Right lobe of liver (tissue), 4 donors: ENCODE results near the gene NFATC3.

Experiments
- CTCF ChIP-seq, 4 donors: fragments of 200-600 bp in 3 of 4; fragments of 450-650 bp in 1 of 4; IDR thresholded peaks; one replicate each; pipeline versions ENCODE4 v1.5.1 to v1.8.0; 2016 to 2022; ENCODE audit warnings: antibody characterized with exemption in 4 of 4, mild to moderate bottlenecking in 2 of 4
- POLR2A ChIP-seq: fragments of 450-650 bp; IDR thresholded peaks from one replicate; pipeline ENCODE4 v1.6.1; 2017; ENCODE audit warnings: antibody characterized with exemption, mild to moderate bottlenecking
- donor health status: DM: no; HTN: no; CAD: no.
- donor health status: DM: no; HTN: no; CAD: no.
- donor health status: DM: no; HTN: yes; CAD: no.

DNA sequence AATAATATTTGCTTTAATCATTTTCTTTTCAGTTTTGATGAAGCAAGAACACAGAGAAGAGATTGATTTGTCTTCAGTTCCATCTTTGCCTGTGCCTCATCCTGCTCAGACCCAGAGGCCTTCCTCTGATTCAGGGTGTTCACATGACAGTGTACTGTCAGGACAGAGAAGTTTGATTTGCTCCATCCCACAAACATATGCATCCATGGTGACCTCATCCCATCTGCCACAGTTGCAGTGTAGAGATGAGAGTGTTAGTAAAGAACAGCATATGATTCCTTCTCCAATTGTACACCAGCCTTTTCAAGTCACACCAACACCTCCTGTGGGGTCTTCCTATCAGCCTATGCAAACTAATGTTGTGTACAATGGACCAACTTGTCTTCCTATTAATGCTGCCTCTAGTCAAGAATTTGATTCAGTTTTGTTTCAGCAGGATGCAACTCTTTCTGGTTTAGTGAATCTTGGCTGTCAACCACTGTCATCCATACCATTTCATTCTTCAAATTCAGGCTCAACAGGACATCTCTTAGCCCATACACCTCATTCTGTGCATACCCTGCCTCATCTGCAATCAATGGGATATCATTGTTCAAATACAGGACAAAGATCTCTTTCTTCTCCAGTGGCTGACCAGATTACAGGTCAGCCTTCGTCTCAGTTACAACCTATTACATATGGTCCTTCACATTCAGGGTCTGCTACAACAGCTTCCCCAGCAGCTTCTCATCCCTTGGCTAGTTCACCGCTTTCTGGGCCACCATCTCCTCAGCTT lies 105.8 kb downstream of the NFATC3 start:
- no peak for TF ChIP-seq CTCF (IDR thresholded peaks at IDR 0.05)
- no peak for TF ChIP-seq POLR2A
